Esophagus muscularis mucosa (tissue), 4 donors: ENCODE measurements around the gene DMTF1.

Experiments
- CTCF ChIP-seq, 3 experiments: fragments of 200-600 bp in 2 of 3; fragments of 450-650 bp in 1 of 3; sonication (generic) in 2 of 3; IDR thresholded peaks; one replicate each; pipeline ENCODE4 v1.5.1; 2017 to 2019; ENCODE audit warnings: antibody characterized with exemption in 3 of 3, mild to moderate bottlenecking in 2 of 3, moderate library complexity in 1 of 3
- EP300 ChIP-seq: sonication (generic); formaldehyde crosslinking; IDR thresholded peaks from one replicate; pipeline ENCODE4 v1.6.1; 2017; ENCODE audit warnings: antibody characterized with exemption
- POLR2A ChIP-seq: fragments of 450-650 bp; IDR thresholded peaks from one replicate; pipeline ENCODE4 v1.6.1; 2017; ENCODE audit warnings: antibody characterized with exemption, moderate library complexity, mild to moderate bottlenecking, low read depth

DNA sequence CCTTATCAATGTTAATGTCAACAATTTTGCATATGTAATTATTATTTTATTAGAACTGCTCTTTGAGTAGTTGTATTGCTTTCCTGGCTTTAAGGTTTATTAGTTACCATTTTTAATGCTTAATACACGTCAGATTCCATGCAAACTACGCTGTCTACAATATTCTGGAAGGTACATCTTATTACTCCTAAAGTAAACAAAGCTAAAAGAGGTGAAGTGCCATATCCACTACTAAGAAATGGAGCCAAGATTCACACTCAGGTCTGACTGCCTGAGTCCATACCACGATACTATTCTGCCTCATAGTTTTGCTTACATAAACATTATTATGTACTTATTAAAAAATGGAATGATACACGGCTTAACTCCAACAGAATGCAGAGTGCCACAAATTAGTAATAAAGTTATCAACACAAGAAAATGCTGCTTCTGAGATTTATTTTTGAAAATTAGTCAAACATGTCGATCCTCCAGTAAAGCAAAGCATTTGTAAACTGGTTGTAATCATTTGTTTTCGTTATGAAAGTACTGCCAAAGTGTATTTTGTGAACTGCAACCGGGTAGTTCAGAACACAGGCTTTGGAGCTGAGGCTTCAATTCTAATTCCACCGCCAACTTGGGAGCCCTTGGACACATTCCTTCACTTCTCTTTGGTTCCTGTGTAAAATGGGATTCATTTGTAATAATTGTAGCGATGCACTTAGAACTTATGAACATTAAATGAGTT, 1.1 kb upstream of the DMTF1 start:
- no peak for TF ChIP-seq CTCF (IDR thresholded peaks at IDR 0.05)
- no peak for TF ChIP-seq EP300
- TF ChIP-seq POLR2A: no peak
